ENCODE measurements around the gene NAALAD2.

DNA sequence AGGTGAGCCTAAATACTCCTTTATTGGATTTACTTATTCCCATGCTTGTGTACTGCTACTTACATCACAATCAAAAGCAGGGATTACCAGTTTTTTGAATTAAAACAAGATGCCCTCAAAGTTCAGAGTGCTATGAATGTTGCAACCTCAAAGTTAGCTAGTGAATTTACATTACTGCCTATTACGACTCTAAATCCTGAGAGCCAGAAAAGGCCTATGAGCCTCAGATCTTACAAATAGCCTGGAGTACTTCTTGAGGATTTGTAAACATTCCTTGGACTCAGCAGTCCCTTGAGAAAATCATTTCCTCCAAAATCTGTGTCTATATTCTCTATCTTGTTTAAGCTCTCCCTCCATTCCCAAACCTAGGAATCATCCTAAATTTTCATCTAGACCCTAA is 62.9 kb downstream of the NAALAD2 start:
- TF ChIP-seq, protein P1, sequence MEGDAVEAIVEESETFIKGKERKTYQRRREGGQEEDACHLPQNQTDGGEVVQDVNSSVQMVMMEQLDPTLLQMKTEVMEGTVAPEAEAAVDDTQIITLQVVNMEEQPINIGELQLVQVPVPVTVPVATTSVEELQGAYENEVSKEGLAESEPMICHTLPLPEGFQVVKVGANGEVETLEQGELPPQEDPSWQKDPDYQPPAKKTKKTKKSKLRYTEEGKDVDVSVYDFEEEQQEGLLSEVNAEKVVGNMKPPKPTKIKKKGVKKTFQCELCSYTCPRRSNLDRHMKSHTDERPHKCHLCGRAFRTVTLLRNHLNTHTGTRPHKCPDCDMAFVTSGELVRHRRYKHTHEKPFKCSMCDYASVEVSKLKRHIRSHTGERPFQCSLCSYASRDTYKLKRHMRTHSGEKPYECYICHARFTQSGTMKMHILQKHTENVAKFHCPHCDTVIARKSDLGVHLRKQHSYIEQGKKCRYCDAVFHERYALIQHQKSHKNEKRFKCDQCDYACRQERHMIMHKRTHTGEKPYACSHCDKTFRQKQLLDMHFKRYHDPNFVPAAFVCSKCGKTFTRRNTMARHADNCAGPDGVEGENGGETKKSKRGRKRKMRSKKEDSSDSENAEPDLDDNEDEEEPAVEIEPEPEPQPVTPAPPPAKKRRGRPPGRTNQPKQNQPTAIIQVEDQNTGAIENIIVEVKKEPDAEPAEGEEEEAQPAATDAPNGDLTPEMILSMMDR (IDR thresholded peaks at IDR 0.05; ENCODE audit: insufficient read depth, low read length, poor library complexity, severe bottlenecking): no peak
- TF ChIP-seq EZH2phosphoT487 (conservative IDR thresholded peaks at IDR 0.05; ENCODE audit: low read length): no peak
